SK-N-MC (cell line): ENCODE data around the gene CALHM1.
"Not testable (repeated sequence)": the region's sequence is repeated elsewhere in the genome, so short reads cannot be mapped to it uniquely, and the experiment has no call there.

Source experiments
- DNase-seq: peaks from one replicate; pipeline ENCODE4 v3.0.0-alpha.2; 2011; ENCODE audit warnings: low read depth, low spot score
- H3K27ac ChIP-seq: fragments of 200-600 bp; sonication (generic); 2 replicates; pipeline ENCODE4 v1.5.1; 2016; ENCODE audit warnings: mixed run types
- H3K36me3 ChIP-seq: fragments of 200-600 bp; sonication (generic); 2 replicates; pipeline ENCODE4 v1.6.1; 2017; ENCODE audit warnings: antibody characterized with exemption, low read length, mixed read lengths; ENCODE audit not compliant: insufficient read depth
- H3K4me3 ChIP-seq: fragments of 200-600 bp; sonication (generic); 2 replicates; pipeline ENCODE4 v1.5.1; 2016
- H3K9ac ChIP-seq: fragments of 200-600 bp; sonication (generic); 2 replicates; pipeline ENCODE4 v1.8.0; 2017; ENCODE audit warnings: mixed run types, mixed read lengths; ENCODE audit not compliant: insufficient read length
- H3K9me3 ChIP-seq: fragments of 200-600 bp; sonication (generic); 2 replicates; pipeline ENCODE4 v1.6.1; 2017; ENCODE audit warnings: low read depth, mild to moderate bottlenecking, antibody characterized with exemption, low read length, moderate library complexity, mixed read lengths
- EZH2 ChIP-seq: fragments of 200-600 bp; sonication (generic); IDR thresholded peaks from one replicate; pipeline ENCODE4 v1.6.1; 2017; ENCODE audit warnings: antibody characterized with exemption
- FOXP2 ChIP-seq: optimal IDR thresholded peaks from 2 replicates; pipeline ENCODE3; 2011; ENCODE audit warnings: mild to moderate bottlenecking, moderate library complexity; ENCODE audit not compliant: insufficient read depth; ENCODE audit errors: extremely low read length, control extremely low read depth
- POLR2AphosphoS5 ChIP-seq: IDR thresholded peaks from 2 replicates; pipeline ENCODE4 v1.6.1; 2012; ENCODE audit warnings: mild to moderate bottlenecking, low read depth, low read length, borderline replicate concordance

CALHM1 gene, protein sequence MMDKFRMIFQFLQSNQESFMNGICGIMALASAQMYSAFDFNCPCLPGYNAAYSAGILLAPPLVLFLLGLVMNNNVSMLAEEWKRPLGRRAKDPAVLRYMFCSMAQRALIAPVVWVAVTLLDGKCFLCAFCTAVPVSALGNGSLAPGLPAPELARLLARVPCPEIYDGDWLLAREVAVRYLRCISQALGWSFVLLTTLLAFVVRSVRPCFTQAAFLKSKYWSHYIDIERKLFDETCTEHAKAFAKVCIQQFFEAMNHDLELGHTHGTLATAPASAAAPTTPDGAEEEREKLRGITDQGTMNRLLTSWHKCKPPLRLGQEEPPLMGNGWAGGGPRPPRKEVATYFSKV

DNA sequence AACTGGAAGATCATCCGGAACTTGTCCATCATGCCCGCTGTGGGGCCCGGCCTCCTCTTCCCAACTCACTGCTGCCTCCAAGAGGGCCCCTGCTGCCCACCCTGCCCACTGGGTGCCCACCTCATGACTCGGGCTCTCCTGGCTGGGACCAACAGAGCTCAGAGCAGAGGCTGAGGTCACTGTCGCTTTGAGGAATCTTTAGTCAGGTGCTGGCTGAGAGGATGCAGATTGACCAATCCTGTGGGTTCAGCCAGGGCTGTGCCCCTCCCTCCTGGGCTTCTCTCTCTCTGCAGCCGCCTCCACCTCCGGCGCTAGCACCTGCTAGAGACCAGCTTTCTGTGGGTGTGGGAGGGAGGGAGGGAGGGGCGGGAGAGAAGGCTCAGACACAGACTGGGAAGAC is at the start of gene CALHM1:
Gene CALHM1 (minus strand): TSS at position 181 of the 400 bp plus-strand sequence. CDS start 149 bp downstream, at position 32.
- Histone ChIP-seq H3K4me3 (no peak within 1 kb of the TSS), H3K9ac (no peak within 1 kb of the TSS), H3K9me3 (no peaks in the 10 kb centered on the region), H3K36me3 (no peaks in the 10 kb centered on the region), H3K27ac (no peak within 1 kb of the TSS)
- no peak for DNase-seq
- TF ChIP-seq FOXP2 (no peak), POLR2AphosphoS5 (no peak), EZH2 (no peak)

DNA sequence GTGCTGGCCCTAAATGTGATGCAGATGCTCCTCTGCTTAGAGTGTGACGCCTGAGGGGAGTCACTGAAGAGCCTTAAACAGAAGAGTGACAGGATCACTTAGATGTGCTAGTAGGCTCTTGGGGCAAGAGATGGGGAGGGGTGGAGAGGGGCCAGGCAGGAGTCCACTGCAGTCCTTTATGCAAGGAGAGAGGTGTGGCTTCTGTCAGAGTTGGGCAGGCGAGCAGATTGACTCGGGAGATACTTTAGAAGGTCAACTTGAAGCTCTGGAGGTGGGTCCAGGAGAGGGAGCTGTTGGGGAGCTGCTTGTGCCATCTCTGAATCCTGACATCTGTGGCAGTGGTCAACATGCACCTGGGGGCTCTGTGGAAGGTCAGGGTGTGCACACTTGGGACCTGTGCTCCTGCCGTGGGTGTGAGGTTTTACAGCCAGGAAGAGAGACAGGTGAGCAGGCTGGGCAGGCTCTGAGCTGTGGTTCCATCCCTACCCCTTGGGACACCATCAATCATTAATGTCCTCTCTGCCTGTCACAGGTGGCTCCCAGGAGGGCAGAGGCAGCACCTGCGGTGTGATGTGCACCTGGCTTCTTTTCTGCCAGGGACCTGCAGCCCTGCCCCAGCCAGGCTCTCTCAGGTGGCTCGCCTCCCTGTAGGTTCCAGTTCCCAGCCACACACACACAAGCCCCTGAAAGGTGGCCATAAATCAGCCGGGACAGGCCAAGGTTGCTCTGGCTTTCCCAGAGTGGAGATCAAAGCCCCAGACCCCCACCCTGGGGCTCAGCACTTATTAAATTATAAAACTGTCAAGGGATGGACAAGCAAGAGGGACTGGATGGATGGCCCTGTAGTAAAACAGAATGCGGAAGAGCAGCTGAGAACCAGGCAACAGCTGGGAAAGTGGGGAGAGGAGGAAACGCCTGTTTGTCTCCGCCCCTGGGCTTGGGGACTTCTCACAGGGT is 48.8 kb upstream of the CALHM1 start:
- no peaks in the 10 kb centered on the region for H3K36me3 ChIP-seq
- TF ChIP-seq POLR2AphosphoS5 (no peak), EZH2 (no peak), FOXP2 (no peak)
- H3K27ac ChIP-seq = no peak overlapping the region
- no peak for DNase-seq
- H3K4me3 ChIP-seq = no peak overlapping the region
- no peaks in the 10 kb centered on the region for H3K9me3 ChIP-seq
- H3K9ac ChIP-seq = no peak overlapping the region

- Histone ChIP-seq H3K9ac (no peak overlapping the region), H3K4me3 (no peak overlapping the region), H3K9me3 (no peaks in the 10 kb centered on the region), H3K27ac (no peak overlapping the region), H3K36me3 (no peaks in the 10 kb centered on the region)
- DNase-seq = no peak
- TF ChIP-seq FOXP2 = no peak
- TF ChIP-seq POLR2AphosphoS5 = no peak
Measured at GRCh38 chr10:103506061-103506460, 47.4 kb upstream of the CALHM1 start.

GRCh38 chr10:103504181-103504783 is 45.6 kb upstream of the CALHM1 start:
- H3K4me3 ChIP-seq = no peak overlapping the region
- H3K9ac ChIP-seq = no peak overlapping the region
- H3K9me3 ChIP-seq = no peaks in the 10 kb centered on the region
- DNase-seq = no peak
- TF ChIP-seq POLR2AphosphoS5 = no peak
- TF ChIP-seq FOXP2 = no peak
- TF ChIP-seq EZH2 = no peak
- H3K36me3 ChIP-seq = no peaks in the 10 kb centered on the region
- H3K27ac ChIP-seq = no peak overlapping the region

GRCh38 chr10:103503777-103504176 is 45.1 kb upstream of the CALHM1 start:
- not testable (repeated sequence) for DNase-seq, H3K9me3 ChIP-seq, H3K9ac ChIP-seq, H3K27ac ChIP-seq, H3K4me3 ChIP-seq, H3K36me3 ChIP-seq

DNA sequence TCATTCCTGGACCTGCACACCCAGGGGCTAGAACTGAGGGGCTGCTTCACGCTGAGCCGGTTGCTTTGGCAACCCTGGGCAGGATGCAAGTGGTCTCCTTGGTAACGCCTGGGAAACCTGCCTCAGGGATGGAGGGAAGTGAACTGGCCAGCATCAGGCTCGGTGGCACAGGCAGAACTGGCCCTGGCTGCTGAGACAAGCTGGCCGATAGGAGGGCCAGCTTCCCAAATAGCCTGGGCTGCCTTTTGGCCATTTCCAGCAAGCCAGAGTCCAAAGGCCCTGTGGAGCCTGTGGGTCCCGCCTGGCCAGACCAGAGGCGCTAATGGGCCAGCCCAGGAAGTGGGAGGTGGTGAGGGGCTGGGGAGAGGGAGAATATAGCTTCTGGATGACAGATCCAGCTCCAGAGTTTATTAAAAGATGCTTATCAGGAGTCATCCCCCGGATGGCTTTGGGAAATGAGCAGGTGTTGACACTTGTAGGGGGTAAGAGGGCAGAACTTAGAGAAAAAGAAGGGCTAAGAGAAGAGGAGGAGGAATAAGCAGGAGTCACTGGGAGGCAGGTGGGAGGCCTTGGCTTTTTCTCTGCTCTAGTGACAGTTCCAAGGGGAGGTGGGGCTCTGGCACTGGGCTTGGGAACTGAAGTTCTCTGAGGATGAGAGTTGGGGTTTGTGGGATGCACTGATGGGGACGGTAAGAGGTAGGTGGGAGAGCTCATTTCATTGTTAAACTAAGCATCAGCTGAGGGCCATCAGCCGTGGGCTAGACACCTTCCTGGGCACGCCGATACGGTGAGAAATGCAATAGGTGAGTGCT is 44.4 kb upstream of the CALHM1 start:
- no peak for DNase-seq
- Histone ChIP-seq H3K36me3 (no peaks in the 10 kb centered on the region), H3K27ac (no peak overlapping the region), H3K4me3 (no peak overlapping the region), H3K9me3 (no peaks in the 10 kb centered on the region), H3K9ac (no peak overlapping the region)
- no peak for TF ChIP-seq EZH2
- no peak for TF ChIP-seq FOXP2
- TF ChIP-seq POLR2AphosphoS5 = no peak

DNA sequence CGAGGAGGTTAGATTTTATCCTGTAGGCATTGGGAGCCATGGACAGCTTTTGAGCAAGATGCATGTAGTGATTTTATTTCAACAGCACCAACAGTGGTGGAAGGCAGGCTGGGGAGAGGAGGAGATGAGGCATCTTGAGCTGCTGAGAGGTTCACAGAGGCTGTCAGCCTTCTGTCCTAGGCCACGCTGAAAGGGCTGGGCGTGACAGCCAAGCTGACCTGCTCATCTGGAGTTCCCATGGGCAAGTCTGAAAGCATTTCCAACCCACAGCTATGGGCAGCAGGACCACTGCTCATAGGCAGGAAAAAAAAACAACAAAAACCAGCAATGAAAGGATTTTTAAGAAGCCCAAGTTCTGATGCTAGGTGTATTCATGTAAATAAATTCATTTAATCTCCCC is 42.5 kb upstream of the CALHM1 start:
- no peaks in the 10 kb centered on the region for H3K36me3 ChIP-seq
- no peaks in the 10 kb centered on the region for H3K9me3 ChIP-seq
- no peak overlapping the region for H3K4me3 ChIP-seq
- no peak overlapping the region for H3K9ac ChIP-seq
- no peak for DNase-seq
- H3K27ac ChIP-seq = no peak overlapping the region
- TF ChIP-seq FOXP2 = no peak
- TF ChIP-seq POLR2AphosphoS5 = no peak

GRCh38 chr10:103500481-103500880 is 41.8 kb upstream of the CALHM1 start:
- no peak overlapping the region for H3K9ac ChIP-seq
- DNase-seq = no peak
- H3K9me3 ChIP-seq = no peaks in the 10 kb centered on the region
- H3K27ac ChIP-seq = no peak overlapping the region
- H3K36me3 ChIP-seq = no peaks in the 10 kb centered on the region
- no peak overlapping the region for H3K4me3 ChIP-seq
- no peak for TF ChIP-seq EZH2
- TF ChIP-seq POLR2AphosphoS5 = no peak
- no peak for TF ChIP-seq FOXP2
